ENCODE results near the gene OBSL1.
A peak's percentile ranks its signal among the peaks of the same experiment; 100 is the strongest.

OBSL1 gene

DNA sequence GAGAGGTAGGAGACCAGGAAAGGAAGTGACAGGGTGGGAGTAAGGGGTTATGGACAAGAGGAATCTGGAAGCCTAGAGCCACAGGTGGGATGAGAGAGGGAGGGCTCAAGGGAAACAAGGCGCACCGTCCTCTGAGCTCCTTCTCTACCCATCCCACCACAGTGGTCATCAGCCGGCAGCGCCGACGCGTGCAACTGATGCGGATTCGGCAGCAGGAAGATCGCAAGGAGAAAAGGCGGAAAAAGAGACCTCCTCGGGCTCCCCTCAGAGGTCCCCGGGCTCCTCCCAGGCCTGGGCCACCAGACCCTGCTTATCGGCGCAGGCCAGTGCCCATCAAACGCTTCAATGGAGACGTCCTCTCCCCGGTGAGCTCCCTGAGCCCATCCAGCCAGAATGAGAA is 22.3 kb downstream of the OBSL1 start:
- DNase-seq (ENCODE audit: low read depth in 2 of 2): no peak

DNA sequence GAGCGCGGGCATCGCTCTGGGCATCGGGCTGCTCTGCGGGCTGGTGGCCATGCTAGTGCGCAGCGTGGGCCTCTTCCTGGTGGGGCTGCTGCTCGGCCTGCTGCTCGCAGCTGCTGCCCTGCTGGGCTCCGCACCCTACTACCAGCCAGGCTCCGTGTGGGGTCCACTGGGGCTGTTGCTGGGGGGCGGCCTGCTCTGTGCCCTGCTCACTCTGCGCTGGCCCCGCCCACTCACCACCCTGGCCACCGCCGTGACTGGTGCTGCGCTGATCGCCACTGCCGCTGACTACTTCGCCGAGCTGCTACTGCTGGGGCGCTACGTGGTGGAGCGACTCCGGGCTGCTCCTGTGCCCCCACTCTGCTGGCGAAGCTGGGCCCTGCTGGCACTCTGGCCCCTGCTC is 23.7 kb downstream of the OBSL1 start:
- no peak for DNase-seq (ENCODE audit: low read depth in 2 of 2)

DNA sequence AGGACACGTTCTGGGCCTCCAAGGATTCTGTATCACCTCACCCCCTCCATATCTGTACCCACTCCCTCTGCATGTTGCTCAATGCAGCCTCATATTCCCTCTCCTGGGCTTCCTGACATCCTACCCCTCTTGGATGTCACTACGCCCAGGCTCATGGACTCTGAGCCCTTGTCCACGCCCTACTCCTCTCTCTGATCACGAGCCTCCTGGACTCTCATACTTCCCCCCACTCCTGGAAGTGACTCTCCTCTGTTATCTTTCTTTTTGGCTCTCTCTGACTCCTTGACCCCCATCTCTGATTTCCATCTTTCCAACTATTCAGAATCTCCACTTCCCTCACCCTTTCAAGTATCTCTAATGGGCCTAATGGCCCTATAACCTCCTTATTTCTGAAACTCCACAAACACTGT is 25.4 kb downstream of the OBSL1 start:
- DNase-seq (ENCODE audit: low read depth in 2 of 2): no peak

- no peak for DNase-seq (ENCODE audit: low read depth in 2 of 2)
These were observed 25.9 kb downstream of the OBSL1 start for GRCh38 chr2:219545295-219545942.

GRCh38 chr2:219544567-219544966 is 26.8 kb downstream of the OBSL1 start:
- DNase-seq (ENCODE audit: low read depth in 2 of 2): no peak

DNA sequence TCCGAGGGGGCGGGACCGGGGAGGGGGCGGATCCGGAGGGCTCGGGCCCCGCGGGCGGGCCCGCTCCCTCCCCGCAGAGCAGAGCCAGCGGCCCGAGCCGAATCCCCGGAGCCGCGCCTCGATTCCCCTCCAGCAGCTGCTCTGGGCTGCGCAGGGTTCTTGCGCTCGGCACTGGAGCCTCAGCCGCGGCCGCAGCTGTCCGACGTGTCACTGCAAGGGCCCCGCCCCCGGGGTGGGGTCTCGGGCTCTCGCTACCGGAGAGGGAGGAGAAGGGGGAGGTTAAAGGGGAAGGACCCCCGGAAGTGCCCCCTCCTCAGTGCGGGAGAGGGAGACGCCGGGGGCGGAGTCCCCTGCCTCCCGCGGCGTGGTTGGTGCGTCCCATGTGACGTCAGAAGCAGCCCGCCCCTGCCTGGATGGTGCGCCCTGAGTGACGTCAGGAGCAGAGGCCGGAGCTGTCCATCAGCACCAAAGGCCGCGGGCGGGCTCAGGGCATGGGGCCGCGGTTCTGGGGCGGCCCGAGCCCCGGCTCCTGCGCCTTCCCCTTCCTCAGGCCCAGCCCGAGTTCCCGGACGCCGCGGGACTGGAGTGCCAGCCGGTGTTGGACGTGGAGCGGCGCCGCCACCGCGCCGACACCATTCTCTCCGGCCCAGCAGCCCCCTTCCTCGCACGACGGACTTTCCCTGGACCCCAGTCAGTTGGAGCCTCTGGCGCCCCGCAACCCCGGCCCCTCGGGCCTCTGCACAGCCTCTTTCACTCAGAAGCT is 27.6 kb downstream of the OBSL1 start, which contains the start of the genes CHPF and TMEM198:
Gene CHPF (minus strand): TSS at position 214 of the 763 bp plus-strand sequence. CDS start 271 bp downstream, outside the sequence.
Gene TMEM198 (plus strand): TSS at position 433 of the 763 bp plus-strand sequence. CDS start 700 bp downstream, outside the sequence.
- DNase-seq (ENCODE audit: low read depth in 2 of 2): peak; percentile 94 to 95

DNA sequence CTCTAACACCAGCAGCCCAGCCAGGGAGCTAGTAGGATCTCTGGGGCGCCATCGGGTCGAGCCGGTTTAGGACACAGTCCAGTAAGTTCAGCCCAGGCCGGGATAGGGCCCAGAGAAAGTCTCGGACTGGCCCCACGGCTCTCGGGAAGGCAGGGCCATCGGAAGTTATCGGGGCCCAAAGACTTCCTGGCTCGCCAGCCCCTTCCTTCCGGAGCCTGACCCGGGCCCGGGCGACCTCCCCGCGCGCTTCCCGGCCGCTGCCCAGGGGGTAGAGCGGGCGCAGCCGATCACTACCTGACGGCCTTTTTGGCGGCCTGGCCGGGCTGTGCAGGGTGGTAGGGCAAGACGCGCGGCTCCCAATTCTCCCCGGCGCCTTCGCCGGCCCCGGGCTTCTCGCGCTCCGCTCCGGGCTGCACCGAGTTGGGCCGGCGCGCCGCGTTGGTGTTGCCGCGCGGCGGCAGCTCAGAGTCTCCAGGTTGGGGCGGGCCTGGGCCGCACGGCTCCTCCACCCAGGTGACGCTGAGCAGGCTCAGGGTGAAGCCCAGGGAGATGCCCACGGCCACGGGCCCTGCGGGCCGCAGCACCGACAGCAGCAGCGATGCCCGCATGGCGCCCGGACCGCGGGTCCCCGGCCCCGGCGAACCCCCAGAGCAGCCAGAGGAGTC is 28.3 kb downstream of the OBSL1 start:
- DNase-seq (ENCODE audit: low read depth in 2 of 2): no peak

- DNase-seq (ENCODE audit: low read depth in 2 of 2): peak; percentile 75 to 83
These were observed 29.6 kb downstream of the OBSL1 start for GRCh38 chr2:219541611-219542180.

DNA sequence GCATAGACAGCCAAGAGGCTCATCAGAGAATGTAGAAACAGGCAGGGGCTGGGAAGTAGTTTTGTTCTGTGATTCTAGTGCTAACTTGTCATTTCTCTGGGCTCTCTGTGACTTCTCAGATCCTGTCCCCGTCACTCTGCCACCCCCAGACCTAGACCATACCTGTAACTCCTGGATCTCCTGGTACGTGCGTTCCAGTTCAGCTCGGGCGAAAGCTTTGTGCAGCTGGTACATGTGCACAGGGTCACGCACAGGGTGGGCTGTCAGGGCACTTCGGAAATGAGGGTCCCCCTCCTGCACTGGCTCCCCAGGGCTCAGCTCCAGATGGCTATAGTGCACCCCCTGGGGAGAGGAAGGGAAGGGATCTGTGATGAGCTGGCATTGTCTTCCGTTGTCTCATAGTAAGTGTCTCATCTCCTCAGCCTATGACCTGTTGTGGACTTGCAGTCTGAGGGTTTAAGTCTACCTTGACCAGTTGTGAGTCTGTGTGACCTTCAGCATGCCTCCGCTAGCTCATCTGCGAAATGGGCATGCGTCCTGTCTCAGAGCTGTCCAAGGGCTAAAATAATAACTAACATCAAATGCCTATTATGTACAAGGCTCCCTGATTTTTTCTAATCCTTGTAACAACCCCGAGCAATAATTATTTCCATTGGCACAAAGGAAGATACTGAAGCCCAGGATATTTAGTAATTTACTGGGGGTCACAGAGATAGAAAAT is 30.4 kb downstream of the OBSL1 start:
- no peak for DNase-seq (ENCODE audit: low read depth in 2 of 2)

GRCh38 chr2:219539926-219540678 is 31.2 kb downstream of the OBSL1 start:
- DNase-seq (ENCODE audit: low read depth in 2 of 2): no peak

GRCh38 chr2:219538956-219539788 is 32.2 kb downstream of the OBSL1 start:
- DNase-seq (ENCODE audit: low read depth in 2 of 2): no peak

DNA sequence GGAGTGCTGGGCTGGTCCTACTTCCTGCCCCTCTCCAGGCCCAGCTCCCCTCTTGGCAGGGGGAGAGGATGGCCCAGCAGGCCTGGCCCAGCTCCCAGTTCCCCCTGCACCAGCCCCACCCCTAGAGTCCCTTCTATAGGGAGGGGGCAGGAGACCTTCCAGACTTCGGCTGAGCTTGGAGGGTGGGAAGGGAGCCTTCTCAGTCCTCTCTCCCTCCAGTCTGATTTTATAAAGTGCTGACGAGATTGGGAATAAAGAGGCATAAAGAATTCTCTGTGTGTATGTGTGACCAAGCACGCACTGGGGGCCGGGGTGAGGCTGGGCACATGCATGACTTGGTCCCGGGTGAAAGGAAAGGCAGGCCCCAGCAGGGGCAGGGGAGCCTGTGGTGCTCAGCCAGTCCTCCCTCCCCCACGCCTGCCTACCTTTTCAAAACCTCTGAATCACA is 32.8 kb downstream of the OBSL1 start:
- DNase-seq (ENCODE audit: low read depth in 2 of 2): no peak

GRCh38 chr2:219537657-219538488 is 33.5 kb downstream of the OBSL1 start:
- DNase-seq (ENCODE audit: low read depth in 2 of 2): no peak

GRCh38 chr2:219536967-219537366 is 34.4 kb downstream of the OBSL1 start:
- DNase-seq (ENCODE audit: low read depth in 2 of 2): no peak

DNA sequence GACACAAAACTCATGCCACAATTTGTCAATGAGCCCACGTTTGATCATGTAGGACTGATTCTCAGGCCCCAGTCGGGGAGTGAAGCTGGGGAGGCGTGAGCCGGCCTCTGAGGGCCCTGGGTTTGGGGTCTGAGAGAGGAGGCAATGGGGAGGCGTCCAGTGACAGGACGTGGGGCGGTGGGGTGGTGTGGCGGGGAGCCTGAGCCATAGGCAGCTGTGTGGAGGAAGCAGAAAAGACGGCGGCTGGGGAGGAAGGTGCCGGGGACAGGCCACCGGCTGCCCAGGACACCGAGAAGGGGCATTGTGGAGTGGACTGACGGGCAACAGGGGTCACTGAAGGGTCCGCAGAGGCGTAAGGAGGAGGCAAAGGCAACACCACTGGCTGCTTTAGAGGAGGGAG is 34.9 kb downstream of the OBSL1 start:
- DNase-seq (ENCODE audit: low read depth in 2 of 2): no peak

GRCh38 chr2:219533930-219534661 is 37.2 kb downstream of the OBSL1 start:
- DNase-seq (ENCODE audit: low read depth in 2 of 2): no peak

GRCh38 chr2:219532378-219532649 is 39.0 kb downstream of the OBSL1 start:
- no peak for DNase-seq (ENCODE audit: low read depth in 2 of 2)

DNA sequence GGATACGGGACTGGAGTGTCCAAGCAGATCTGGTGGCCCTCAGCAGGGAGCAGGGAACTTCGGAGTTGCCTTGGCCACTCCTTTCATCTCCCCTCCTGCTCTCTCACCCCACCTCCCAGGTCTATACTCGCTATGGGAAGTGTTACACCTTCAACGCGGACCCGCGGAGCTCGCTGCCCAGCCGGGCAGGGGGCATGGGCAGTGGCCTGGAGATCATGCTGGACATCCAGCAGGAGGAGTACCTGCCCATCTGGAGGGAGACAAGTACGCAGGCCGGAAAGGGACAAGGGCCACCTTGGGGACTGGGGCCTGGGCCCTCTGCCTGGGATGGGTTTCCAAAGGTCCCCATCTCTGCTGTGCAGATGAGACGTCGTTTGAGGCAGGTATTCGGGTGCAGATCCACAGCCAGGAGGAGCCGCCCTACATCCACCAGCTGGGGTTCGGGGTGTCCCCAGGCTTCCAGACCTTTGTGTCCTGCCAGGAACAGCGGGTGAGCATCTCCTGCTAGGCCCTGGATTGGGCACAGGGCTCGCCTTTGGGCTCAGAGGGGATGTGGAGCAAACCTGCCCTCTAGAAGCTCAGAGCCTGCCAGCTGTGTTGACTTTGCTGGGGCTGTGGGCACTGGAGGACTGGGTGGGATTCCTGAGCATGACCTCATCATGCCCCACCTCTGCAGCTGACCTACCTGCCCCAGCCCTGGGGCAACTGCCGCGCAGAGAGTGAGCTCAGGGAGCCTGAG is 39.5 kb downstream of the OBSL1 start:
- no peak for DNase-seq (ENCODE audit: low read depth in 2 of 2)
